ENCODE data around the gene CFAP90.

CFAP90 gene

GRCh38 chr5:7850395-7851239 is at the start of gene CFAP90:
Gene CFAP90, minus strand, starts transcription at chr5:7851133. Its CDS starts 112 bp downstream, at chr5:7851021.
- no peak for TF ChIP-seq CTCF (IDR thresholded peaks at IDR 0.05; ENCODE audit: insufficient read depth, low read depth, low read length, missing control alignments)
- no peak for DNase-seq (ENCODE audit: low read depth)
- no peak within 1 kb of the TSS for H3K4me3 ChIP-seq (ENCODE audit: low read depth, low read length)

- DNase-seq (ENCODE audit: low read depth): peak; percentile 53
- TF ChIP-seq CTCF (IDR thresholded peaks at IDR 0.05; ENCODE audit: insufficient read depth, low read depth, low read length, missing control alignments): peak; percentile 40
- no peak overlapping the region for H3K4me3 ChIP-seq (ENCODE audit: low read depth, low read length)
Observed at GRCh38 chr5:7897014-7897600, 46.2 kb upstream of the CFAP90 start.

- DNase-seq (ENCODE audit: low read depth): peak; percentile 36
- TF ChIP-seq CTCF (IDR thresholded peaks at IDR 0.05; ENCODE audit: insufficient read depth, low read depth, low read length, missing control alignments): no peak
- H3K4me3 ChIP-seq (ENCODE audit: low read depth, low read length): no peak overlapping the region
Observed at GRCh38 chr5:7894860-7895259, 43.9 kb upstream of the CFAP90 start.

- TF ChIP-seq CTCF (IDR thresholded peaks at IDR 0.05; ENCODE audit: insufficient read depth, low read depth, low read length, missing control alignments): no peak
- H3K4me3 ChIP-seq (ENCODE audit: low read depth, low read length): no peak overlapping the region
- DNase-seq (ENCODE audit: low read depth): no peak
Observed at GRCh38 chr5:7894439-7894838, 43.5 kb upstream of the CFAP90 start.

- TF ChIP-seq CTCF (IDR thresholded peaks at IDR 0.05; ENCODE audit: insufficient read depth, low read depth, low read length, missing control alignments): no peak
- no peak overlapping the region for H3K4me3 ChIP-seq (ENCODE audit: low read depth, low read length)
- DNase-seq (ENCODE audit: low read depth): no peak
Observed at GRCh38 chr5:7888901-7889300, 38.0 kb upstream of the CFAP90 start.

- H3K4me3 ChIP-seq (ENCODE audit: low read depth, low read length): no peak overlapping the region
- TF ChIP-seq CTCF (IDR thresholded peaks at IDR 0.05; ENCODE audit: insufficient read depth, low read depth, low read length, missing control alignments): peak; percentile 30
- peak; percentile 29 for DNase-seq (ENCODE audit: low read depth)
Observed at GRCh38 chr5:7886849-7887475, 36.0 kb upstream of the CFAP90 start.
